ENCODE results near the gene TRIM17.
A peak's percentile ranks its signal among the peaks of the same experiment; 100 is the strongest.

Gene TRIM17

GRCh38 chr1:228416217-228416933, at the start of gene TRIM17:
Gene TRIM17, minus strand, starts transcription at chr1:228416861. Its CDS starts 1,789 bp downstream, at chr1:228415072.
- no peak for FAIRE-seq

GRCh38 chr1:228465571-228466146, 49.0 kb upstream of the TRIM17 start:
- FAIRE-seq, result no peak

- no peak for FAIRE-seq
Observed at GRCh38 chr1:228465141-228465540, 48.5 kb upstream of the TRIM17 start.

- no peak for FAIRE-seq
Observed at GRCh38 chr1:228464487-228464983, 47.9 kb upstream of the TRIM17 start.

GRCh38 chr1:228463559-228464455, 47.1 kb upstream of the TRIM17 start:
- no peak for FAIRE-seq

- FAIRE-seq, result no peak
Observed at GRCh38 chr1:228463009-228463558, 46.4 kb upstream of the TRIM17 start.

GRCh38 chr1:228462560-228462959, 45.9 kb upstream of the TRIM17 start:
- no peak for FAIRE-seq

GRCh38 chr1:228460821-228461220, 44.2 kb upstream of the TRIM17 start:
- no peak for FAIRE-seq

GRCh38 chr1:228459091-228459993, 42.7 kb upstream of the TRIM17 start:
- no peak for FAIRE-seq

GRCh38 chr1:228457396-228458176, 40.9 kb upstream of the TRIM17 start:
- FAIRE-seq, result peak; percentile 99

GRCh38 chr1:228457017-228457395, 40.3 kb upstream of the TRIM17 start:
- FAIRE-seq, result no peak

GRCh38 chr1:228456252-228457016, 39.8 kb upstream of the TRIM17 start:
- FAIRE-seq, result peak; percentile 53

- FAIRE-seq, result peak; percentile 15
Observed at GRCh38 chr1:228455715-228456114, 39.1 kb upstream of the TRIM17 start.

GRCh38 chr1:228454238-228454637, 37.6 kb upstream of the TRIM17 start:
- no peak for FAIRE-seq

- FAIRE-seq, result no peak
Observed at GRCh38 chr1:228453614-228454013, 37.0 kb upstream of the TRIM17 start.

- FAIRE-seq, result no peak
Observed at GRCh38 chr1:228453022-228453560, 36.4 kb upstream of the TRIM17 start.

GRCh38 chr1:228452194-228453021, 35.7 kb upstream of the TRIM17 start:
- no peak for FAIRE-seq

GRCh38 chr1:228450200-228450599, 33.5 kb upstream of the TRIM17 start:
- FAIRE-seq, result no peak

GRCh38 chr1:228448372-228448771, 31.7 kb upstream of the TRIM17 start:
- no peak for FAIRE-seq

Data from TTC549 (cell line).